Endothelial cell of umbilical vein (primary cell): Measurements from ENCODE around the gene INTS6L. TPM values are rescaled to one million over a fixed set of nuclear protein-coding genes. Genes with fewer than 3 reads are reported as not detected.
A peak's percentile ranks its signal among the peaks of the same experiment; 100 is the strongest.

Source experiments
- BruUV-seq: library from RNA; stranded (reverse); fragments of 400-500 nt; replicated peaks from 2 replicates; lab custom pipeline; 2021; lab: Mats Ljungman, UMichigan
- CTCF ChIA-PET: fragments of 300-600, 350-600 bp; sonication (Branson Sonifier 250); formaldehyde crosslinking; loops from one replicate; lab custom pipeline; 2021; ENCODE audit warnings: antibody characterized with exemption, inconsistent platforms; lab: Charles Lee
- POLR2A ChIA-PET: fragments of 300-600, 350-600 bp; sonication (Branson Sonifier 250); formaldehyde crosslinking; loops from one replicate; lab custom pipeline; 2021; ENCODE audit warnings: antibody characterized with exemption, inconsistent platforms; lab: Charles Lee
- DNase-seq: peaks from one replicate; pipeline ENCODE4 v3.0.0-alpha.2; 2011; ENCODE audit warnings: low read depth, low spot score
- FAIRE-seq: peaks from 2 replicates; lab custom pipeline; 2011; peaks lifted over from hg19 to GRCh38; lab: Jason Lieb, UNC
- H2AFZ ChIP-seq: 2 replicates; pipeline ENCODE4 v1.6.0; 2012; ENCODE audit warnings: low read depth, low read length, control low read depth, inconsistent platforms
- H3K27ac ChIP-seq: 2 replicates; pipeline ENCODE4 v1.5.1; 2011; ENCODE audit warnings: low read depth, mild to moderate bottlenecking, control low read depth, low read length, moderate library complexity; ENCODE audit not compliant: insufficient read depth
- H3K27me3 ChIP-seq, 2 experiments: 2 replicates each; pipeline versions ENCODE4 v1.6.0 to v1.6.1; 2011; ENCODE audit warnings: low read length in 2 of 2, mixed read lengths in 1 of 2; ENCODE audit not compliant: control insufficient read depth in 2 of 2, insufficient read depth in 2 of 2
- H3K36me3 ChIP-seq, 2 experiments: 2 replicates in 1 of 2; 3 replicates in 1 of 2; pipeline ENCODE4 v1.5.1; 2011; ENCODE audit warnings: low read length in 2 of 2, mild to moderate bottlenecking in 1 of 2, moderate library complexity in 1 of 2; ENCODE audit not compliant: control insufficient read depth in 2 of 2, insufficient read depth in 2 of 2; ENCODE audit errors: extremely low read depth in 1 of 2
- H3K4me1 ChIP-seq: 3 replicates; pipeline ENCODE4 v1.5.1; 2011; ENCODE audit warnings: mild to moderate bottlenecking, low read length; ENCODE audit not compliant: control insufficient read depth, insufficient read depth; ENCODE audit errors: extremely low read depth
- H3K4me2 ChIP-seq: 2 replicates; pipeline ENCODE4 v1.6.1; 2011; ENCODE audit warnings: low read length, control low read depth, mixed read lengths; ENCODE audit not compliant: insufficient read depth
- H3K4me3 ChIP-seq, 3 experiments: fragments of 200-600 bp in 1 of 3; sonication (generic), shearing (Covaris generic) in 1 of 3; replicated peaks in 1 of 3; 2 replicates each; pipeline ENCODE4 v1.5.1; 2011 to 2016; ENCODE audit warnings: control low read depth in 3 of 3, low read length in 3 of 3, mild to moderate bottlenecking in 2 of 3, inconsistent platforms in 1 of 3, low read depth in 1 of 3, moderate library complexity in 1 of 3; ENCODE audit not compliant: insufficient read depth in 1 of 3
- H3K79me2 ChIP-seq: 2 replicates; pipeline ENCODE4 v1.6.0; 2012; ENCODE audit warnings: low read length, inconsistent platforms; ENCODE audit not compliant: control insufficient read depth, insufficient read depth
- H3K9ac ChIP-seq: replicated peaks from 2 replicates; pipeline ENCODE3; 2011; ENCODE audit warnings: low read length, control low read depth; ENCODE audit not compliant: insufficient read depth; ENCODE audit errors: extremely low read depth
- H3K9me1 ChIP-seq: replicated peaks from 3 replicates; pipeline ENCODE4 v1.6.0; 2011; ENCODE audit warnings: mild to moderate bottlenecking, low read length; ENCODE audit not compliant: control insufficient read depth, insufficient read depth; ENCODE audit errors: extremely low read depth
- H3K9me3 ChIP-seq: replicated peaks from 2 replicates; pipeline ENCODE4 v1.5.1; 2012; ENCODE audit warnings: low read length, inconsistent platforms; ENCODE audit not compliant: control insufficient read depth, insufficient read depth
- H4K20me1 ChIP-seq: replicated peaks from 2 replicates; pipeline ENCODE3; 2011; ENCODE audit warnings: mild to moderate bottlenecking, low read length; ENCODE audit not compliant: control insufficient read depth, insufficient read depth; ENCODE audit errors: extremely low read depth
- EZH2 ChIP-seq: IDR thresholded peaks from 2 replicates; pipeline ENCODE4 v1.6.1; 2012; ENCODE audit warnings: borderline replicate concordance, low read depth, mild to moderate bottlenecking, moderate library complexity, low read length, inconsistent platforms; ENCODE audit not compliant: severe bottlenecking
- FOS ChIP-seq: IDR thresholded peaks from 2 replicates; pipeline ENCODE4 v1.6.1; 2011; ENCODE audit warnings: mild to moderate bottlenecking, low read length, moderate library complexity, borderline replicate concordance; ENCODE audit not compliant: insufficient read depth
- GATA2 ChIP-seq: IDR thresholded peaks from 2 replicates; pipeline ENCODE4 v1.7.0; 2011; ENCODE audit warnings: low read depth, mild to moderate bottlenecking, moderate library complexity, mixed read lengths, low read length; ENCODE audit not compliant: insufficient read length, insufficient read depth
- JUN ChIP-seq: IDR thresholded peaks from 2 replicates; pipeline ENCODE4 v1.6.1; 2011; ENCODE audit warnings: borderline replicate concordance, low read depth; ENCODE audit not compliant: insufficient read length, insufficient read depth
- MYC ChIP-seq: IDR thresholded peaks from one replicate; pipeline ENCODE4 v1.6.1; 2011; ENCODE audit warnings: mild to moderate bottlenecking, low read depth, low read length
- POLR2A ChIP-seq: IDR thresholded peaks from 2 replicates; pipeline ENCODE4 v1.6.1; 2012; ENCODE audit warnings: low read depth, mild to moderate bottlenecking, control low read depth, low read length
- POLR2AphosphoS5 ChIP-seq: IDR thresholded peaks from 2 replicates; pipeline ENCODE4 v1.6.1; 2012; ENCODE audit warnings: low read depth, mild to moderate bottlenecking, control low read depth, low read length, moderate library complexity; ENCODE audit not compliant: insufficient read depth
- dilution Hi-C: fragments of 300-500 bp; cut with MboI; formaldehyde crosslinking; loops from one replicate; pipeline ENCODE4 v1.15.0; 2019; ENCODE audit warnings: low sequenced_read_pairs; ENCODE audit not compliant: extremely low pct_ligation_motif_present
- intact Hi-C: fragments of 100-400 bp; cut with micrococcal nuclease; formaldehyde crosslinking; loops from one replicate; pipeline ENCODE4 v1.10.0; 2022
- polyA plus RNA-seq, 4 experiments: library from polyadenylated mRNA; depleted of rRNA in 3 of 4; stranded (reverse) in 3 of 4; unstranded in 1 of 4; fragments of >200 nt; gene quantifications; 2 replicates each; pipeline versions ENCODE4 v1.2.1 to v1.2.3, GENCODE V29; 2011 to 2012; ENCODE audit warnings: missing spikeins in 1 of 4
- total RNA-seq: library from RNA; stranded (reverse); gene quantifications from 2 replicates; pipeline ENCODE4 v1.2.3, GENCODE V29; 2021
- TF ChIP-seq, protein P1 (sequence below), 2 donors: IDR thresholded peaks; 1 replicate in 1 of 2; 2 replicates in 1 of 2; pipeline ENCODE4 v1.5.1; 2011; ENCODE audit warnings: low read length in 2 of 2, mild to moderate bottlenecking in 2 of 2, moderate library complexity in 2 of 2, control low read depth in 1 of 2, inconsistent platforms in 1 of 2, low read depth in 1 of 2; ENCODE audit not compliant: insufficient read depth in 1 of 2; ENCODE audit errors: extremely low read depth in 1 of 2
- TF ChIP-seq, protein P2 (sequence below): IDR thresholded peaks from 2 replicates; pipeline ENCODE4 v1.6.1; 2011; ENCODE audit not compliant: insufficient read depth, insufficient read length

Gene INTS6L
- total and polyA plus RNA-seq, 2 donors (not counting 3 experiments of a cell fraction or from before 2014, with no cell fraction given), result 5.2 to 7.5 TPM

DNA sequence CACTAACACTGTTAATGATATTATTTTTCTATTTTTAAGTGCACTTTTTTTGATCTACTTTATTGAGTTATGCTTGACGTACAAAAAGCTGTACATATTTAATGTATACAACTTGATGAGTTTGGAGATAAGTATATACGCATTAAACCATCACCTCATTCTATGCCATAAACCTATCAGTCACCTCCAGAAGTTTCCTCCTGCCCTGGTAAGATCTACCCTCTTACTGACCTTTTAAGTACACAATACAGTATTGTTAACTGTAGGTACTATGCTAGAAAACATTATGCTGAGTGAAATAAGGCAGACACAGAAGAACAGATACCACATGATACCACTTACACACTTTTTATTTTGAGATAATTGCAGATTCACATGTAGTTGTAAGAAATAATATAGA, 36.9 kb downstream of the INTS6L start:
- no peaks in the 10 kb centered on the region for H3K9me3 ChIP-seq
- no peaks in the 10 kb centered on the region for H3K9me1 ChIP-seq
- no peak overlapping the region for H3K9ac ChIP-seq
- no peak overlapping the region for H3K4me2 ChIP-seq
- POLR2A ChIA-PET, result no interaction called here
- dilution Hi-C loops (no loop called here), intact Hi-C loops (no loop called here)
- FAIRE-seq (no peak), DNase-seq (peak; percentile 6)
- no TSS peak for BruUV-seq
- no peaks in the 10 kb centered on the region for H3K79me2 ChIP-seq
- TF ChIP-seq POLR2AphosphoS5, result no peak
- no peak for TF ChIP-seq FOS
- TF ChIP-seq, protein P1, sequence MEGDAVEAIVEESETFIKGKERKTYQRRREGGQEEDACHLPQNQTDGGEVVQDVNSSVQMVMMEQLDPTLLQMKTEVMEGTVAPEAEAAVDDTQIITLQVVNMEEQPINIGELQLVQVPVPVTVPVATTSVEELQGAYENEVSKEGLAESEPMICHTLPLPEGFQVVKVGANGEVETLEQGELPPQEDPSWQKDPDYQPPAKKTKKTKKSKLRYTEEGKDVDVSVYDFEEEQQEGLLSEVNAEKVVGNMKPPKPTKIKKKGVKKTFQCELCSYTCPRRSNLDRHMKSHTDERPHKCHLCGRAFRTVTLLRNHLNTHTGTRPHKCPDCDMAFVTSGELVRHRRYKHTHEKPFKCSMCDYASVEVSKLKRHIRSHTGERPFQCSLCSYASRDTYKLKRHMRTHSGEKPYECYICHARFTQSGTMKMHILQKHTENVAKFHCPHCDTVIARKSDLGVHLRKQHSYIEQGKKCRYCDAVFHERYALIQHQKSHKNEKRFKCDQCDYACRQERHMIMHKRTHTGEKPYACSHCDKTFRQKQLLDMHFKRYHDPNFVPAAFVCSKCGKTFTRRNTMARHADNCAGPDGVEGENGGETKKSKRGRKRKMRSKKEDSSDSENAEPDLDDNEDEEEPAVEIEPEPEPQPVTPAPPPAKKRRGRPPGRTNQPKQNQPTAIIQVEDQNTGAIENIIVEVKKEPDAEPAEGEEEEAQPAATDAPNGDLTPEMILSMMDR (IDR thresholded peaks at IDR 0.05; ENCODE audit: extremely low read depth in 1 of 2, insufficient read depth in 1 of 2, low read depth in 1 of 2, low read length in 2 of 2), result no peak
- TF ChIP-seq GATA2, result no peak
- no peak for TF ChIP-seq MYC
- TF ChIP-seq EZH2, result no peak
- TF ChIP-seq JUN, result no peak
- TF ChIP-seq POLR2A, result no peak
- TF ChIP-seq, protein P2, sequence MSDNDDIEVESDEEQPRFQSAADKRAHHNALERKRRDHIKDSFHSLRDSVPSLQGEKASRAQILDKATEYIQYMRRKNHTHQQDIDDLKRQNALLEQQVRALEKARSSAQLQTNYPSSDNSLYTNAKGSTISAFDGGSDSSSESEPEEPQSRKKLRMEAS, result no peak
- H3K27me3 ChIP-seq, result no peaks in the 10 kb centered on the region
- H3K4me1 ChIP-seq, result no peaks in the 10 kb centered on the region
- H3K36me3 ChIP-seq, result no peaks in the 10 kb centered on the region
- H3K4me3 ChIP-seq, result no peak overlapping the region
- H4K20me1 ChIP-seq, result no peaks in the 10 kb centered on the region
- no peak overlapping the region for H2AFZ ChIP-seq
- CTCF ChIA-PET, result no interaction called here
- no peak overlapping the region for H3K27ac ChIP-seq
